ENCODE measurements around the gene SHANK1.

The SHANK1 gene

GRCh38 chr19:50741179-50741933 lies 21.8 kb upstream of the SHANK1 start:
- no peak for TF ChIP-seq FOXP2 (optimal IDR thresholded peaks at IDR 0.05; ENCODE audit: borderline replicate concordance, extremely low read depth, extremely low read length, insufficient read depth)
- TF ChIP-seq TAF1 (IDR thresholded peaks at IDR 0.05; ENCODE audit: borderline replicate concordance, insufficient read depth, low read length), result no peak
- no peak for TF ChIP-seq POLR2AphosphoS5 (IDR thresholded peaks at IDR 0.05; ENCODE audit: low read depth, low read length)
- TF ChIP-seq REST (IDR thresholded peaks at IDR 0.05; ENCODE audit: insufficient read depth in 1 of 2, low read depth in 2 of 2, low read length in 2 of 2), result no peak
- TF ChIP-seq SIN3A (IDR thresholded peaks at IDR 0.05; ENCODE audit: borderline replicate concordance, insufficient read depth, low read length), result no peak

- TF ChIP-seq TAF1 (IDR thresholded peaks at IDR 0.05; ENCODE audit: borderline replicate concordance, insufficient read depth, low read length), result no peak
- no peak for TF ChIP-seq REST (IDR thresholded peaks at IDR 0.05; ENCODE audit: insufficient read depth in 1 of 2, low read depth in 2 of 2, low read length in 2 of 2)
- no peak for TF ChIP-seq FOXP2 (optimal IDR thresholded peaks at IDR 0.05; ENCODE audit: borderline replicate concordance, extremely low read depth, extremely low read length, insufficient read depth)
- no peak for TF ChIP-seq POLR2AphosphoS5 (IDR thresholded peaks at IDR 0.05; ENCODE audit: low read depth, low read length)
- TF ChIP-seq SIN3A (IDR thresholded peaks at IDR 0.05; ENCODE audit: borderline replicate concordance, insufficient read depth, low read length), result no peak
Measured at GRCh38 chr19:50739914-50740426, 20.4 kb upstream of the SHANK1 start.

GRCh38 chr19:50739132-50739913 lies 19.7 kb upstream of the SHANK1 start:
- TF ChIP-seq SIN3A (IDR thresholded peaks at IDR 0.05; ENCODE audit: borderline replicate concordance, insufficient read depth, low read length), result no peak
- TF ChIP-seq FOXP2 (optimal IDR thresholded peaks at IDR 0.05; ENCODE audit: borderline replicate concordance, extremely low read depth, extremely low read length, insufficient read depth), result no peak
- no peak for TF ChIP-seq REST (IDR thresholded peaks at IDR 0.05; ENCODE audit: insufficient read depth in 1 of 2, low read depth in 2 of 2, low read length in 2 of 2)
- no peak for TF ChIP-seq TAF1 (IDR thresholded peaks at IDR 0.05; ENCODE audit: borderline replicate concordance, insufficient read depth, low read length)
- no peak for TF ChIP-seq POLR2AphosphoS5 (IDR thresholded peaks at IDR 0.05; ENCODE audit: low read depth, low read length)

GRCh38 chr19:50736338-50736737 lies 16.7 kb upstream of the SHANK1 start:
- TF ChIP-seq SIN3A (IDR thresholded peaks at IDR 0.05; ENCODE audit: borderline replicate concordance, insufficient read depth, low read length), result no peak
- no peak for TF ChIP-seq REST (IDR thresholded peaks at IDR 0.05; ENCODE audit: insufficient read depth in 1 of 2, low read depth in 2 of 2, low read length in 2 of 2)

All from PFSK-1 (cell line).